Mucosa of descending colon (tissue), 3 donors: ENCODE measurements around the gene FARS2. TPM values are rescaled to one million over a fixed set of nuclear protein-coding genes. Genes with fewer than 3 reads are reported as not detected.
A peak's percentile ranks its signal among the peaks of the same experiment; 100 is the strongest.

ENCODE experiments used
- ATAC-seq: fragments of 200-7000 bp; cut with Tn5 transposase; one replicate; pipeline ENCODE4 v1.9.1; 2020; ENCODE audit warnings: mild to moderate bottlenecking, moderate library complexity
- DNase-seq, 3 donors: peaks; one replicate each; pipeline ENCODE4 v3.0.0-alpha.2; 2020
- H3K36me3 ChIP-seq: fragments of 200-600 bp; one replicate; pipeline ENCODE4 v1.8.0; 2021; ENCODE audit warnings: low read depth, mild to moderate bottlenecking
- H3K4me1 ChIP-seq: fragments of 200-600 bp; one replicate; pipeline ENCODE4 v1.8.0; 2021; ENCODE audit warnings: low read depth, mild to moderate bottlenecking
- H3K4me3 ChIP-seq: fragments of 200-600 bp; one replicate; pipeline ENCODE4 v1.8.0; 2021; ENCODE audit warnings: mild to moderate bottlenecking
- H3K9me3 ChIP-seq: fragments of 200-600 bp; one replicate; pipeline ENCODE4 v1.8.0; 2021; ENCODE audit warnings: mild to moderate bottlenecking
- CTCF ChIP-seq: fragments of 200-600 bp; IDR thresholded peaks from one replicate; pipeline ENCODE4 v1.8.0; 2022; ENCODE audit warnings: antibody characterized with exemption, mild to moderate bottlenecking
- intact Hi-C, 2 donors: fragments of 100-400 bp; cut with DNase I in 1 of 2; cut with micrococcal nuclease in 1 of 2; formaldehyde crosslinking; loops; one replicate each; pipeline versions ENCODE4 v1.11.0 to v1.11.1; 2022; cut with DNase I, micrococcal nuclease
- total RNA-seq, 3 donors: library from RNA; stranded (reverse); fragmentation: NEBNext Ultra II Directional in 2 of 3; extraction: Animal tissue kit (Norgen Biotek cat#: 25700) in 2 of 3; gene quantifications; one replicate each; pipeline versions ENCODE4 v1.2.1 to v1.2.4, GENCODE V29; 2021 to 2023
- donor health status: DM: no; HTN: no; CAD: no; lungs with moderate emphysema.
- donor health status: DM: no; HTN: no; CAD: no.
- donor health status: DM: no; HTN: yes; CAD: no.

Gene FARS2
- total RNA-seq, 3 donors from 2014 or later: 15.2 to 21.6 (median 17.2) TPM

- H3K9me3 ChIP-seq: no peaks in the 10 kb centered on the region
- no peaks in the 10 kb centered on the region for H3K36me3 ChIP-seq
- peak; percentile 44 for TF ChIP-seq CTCF
- ATAC-seq: peak; percentile 65
- no peak overlapping the region for H3K4me3 ChIP-seq
- peak in 2 of 3 donors; percentile 58 to 77 for DNase-seq
- intact Hi-C loops: no loop called here
- no peaks in the 10 kb centered on the region for H3K4me1 ChIP-seq
Observed at GRCh38 chr6:5471044-5471443, 209.7 kb downstream of the FARS2 start.

GRCh38 chr6:5471637-5472398, 210.5 kb downstream of the FARS2 start:
- H3K36me3 ChIP-seq: no peaks in the 10 kb centered on the region
- ATAC-seq (no peak), DNase-seq (no peak)
- intact Hi-C loops: no loop called here
- TF ChIP-seq CTCF: no peak
- H3K4me1 ChIP-seq: no peaks in the 10 kb centered on the region
- H3K4me3 ChIP-seq: no peak overlapping the region
- no peaks in the 10 kb centered on the region for H3K9me3 ChIP-seq

GRCh38 chr6:5472571-5472970, 211.3 kb downstream of the FARS2 start:
- no peaks in the 10 kb centered on the region for H3K4me1 ChIP-seq
- no peak overlapping the region for H3K4me3 ChIP-seq
- intact Hi-C loops: no loop called here
- ATAC-seq (no peak), DNase-seq (no peak)
- H3K36me3 ChIP-seq: no peaks in the 10 kb centered on the region
- H3K9me3 ChIP-seq: no peaks in the 10 kb centered on the region
- TF ChIP-seq CTCF: no peak

GRCh38 chr6:5475779-5476178, 214.5 kb downstream of the FARS2 start:
- Histone ChIP-seq H3K4me1 (peaks cover 4% of the 10 kb centered on the region), H3K36me3 (no peaks in the 10 kb centered on the region), H3K4me3 (no peak overlapping the region), H3K9me3 (no peaks in the 10 kb centered on the region)
- no peak for TF ChIP-seq CTCF
- DNase-seq (no peak), ATAC-seq (no peak)
- intact Hi-C loops: no loop called here

GRCh38 chr6:5478380-5478779, 217.1 kb downstream of the FARS2 start:
- Histone ChIP-seq H3K4me1 (peaks cover 4% of the 10 kb centered on the region), H3K9me3 (no peaks in the 10 kb centered on the region), H3K36me3 (no peaks in the 10 kb centered on the region), H3K4me3 (no peak overlapping the region)
- no peak for TF ChIP-seq CTCF
- ATAC-seq: no peak
- intact Hi-C loops: no loop called here
- no peak for DNase-seq
